ENCODE measurements around the gene CHPF. TPM values are rescaled to one million over a fixed set of nuclear protein-coding genes. Genes with fewer than 3 reads are reported as not detected.

The CHPF gene
- total and polyA plus RNA-seq, 2 donors (not counting 3 experiments of a cell fraction or from before 2014, with no cell fraction given): 0.24 to 0.32 TPM

- intact Hi-C loops (cut with micrococcal nuclease) (no loop called here), dilution Hi-C loops (cut with MboI; ENCODE audit: extremely low pct_ligation_motif_present, low sequenced_read_pairs) (no loop called here)
- H3K4me1 ChIP-seq (ENCODE audit: control insufficient read depth, extremely low read depth, insufficient read depth, low read length): peaks cover 1% of the 10 kb centered on the region
- no peak overlapping the region for H3K4me2 ChIP-seq (ENCODE audit: insufficient read depth, low read length)
- no peak overlapping the region for H3K4me3 ChIP-seq (replicated peaks in 1 of 3; ENCODE audit: insufficient read depth in 1 of 3, low read depth in 1 of 3, low read length in 3 of 3)
- CTCF ChIA-PET: interaction anchor here (1.7 to 4.9 kb wide), 5 partner anchors 8 to 152 kb away, joined by 5 to 47 read pairs (median 21); a partner anchor contains a TSS
- no peaks in the 10 kb centered on the region for H3K9me3 ChIP-seq (replicated peaks; ENCODE audit: control insufficient read depth, insufficient read depth, low read length)
- H3K36me3 ChIP-seq (ENCODE audit: control insufficient read depth in 2 of 2, extremely low read depth in 1 of 2, insufficient read depth in 2 of 2, low read length in 2 of 2): no peaks in the 10 kb centered on the region
- no peak overlapping the region for H2AFZ ChIP-seq (ENCODE audit: low read depth, low read length)
- peaks cover 11 to 16% of the 10 kb centered on the region in 2 experiments for H3K27me3 ChIP-seq (ENCODE audit: control insufficient read depth in 2 of 2, insufficient read depth in 2 of 2, low read length in 2 of 2)
- no peaks in the 10 kb centered on the region for H3K9me1 ChIP-seq (replicated peaks; ENCODE audit: control insufficient read depth, extremely low read depth, insufficient read depth, low read length)
- BruUV-seq (replicated peaks): no TSS peak
- POLR2A ChIA-PET: no interaction called here
- no peak for DNase-seq (ENCODE audit: low read depth, low spot score)
- no peak overlapping the region for H3K27ac ChIP-seq (ENCODE audit: insufficient read depth, low read depth, low read length)
- H3K79me2 ChIP-seq (ENCODE audit: control insufficient read depth, insufficient read depth, low read length): no peaks in the 10 kb centered on the region
- no peak for TF ChIP-seq GATA2 (IDR thresholded peaks at IDR 0.05; ENCODE audit: insufficient read depth, insufficient read length, low read depth, low read length)
- TF ChIP-seq FOS (IDR thresholded peaks at IDR 0.05; ENCODE audit: borderline replicate concordance, insufficient read depth, low read length): no peak
- no peaks in the 10 kb centered on the region for H4K20me1 ChIP-seq (replicated peaks; ENCODE audit: control insufficient read depth, extremely low read depth, insufficient read depth, low read length)
- FAIRE-seq: no peak
- H3K9ac ChIP-seq (replicated peaks; ENCODE audit: extremely low read depth, insufficient read depth, low read length): no peak overlapping the region
Observed at GRCh38 chr2:219537657-219538488, 5.7 kb downstream of the CHPF start.

- CTCF ChIA-PET: interaction anchor here (4.9 kb wide), 1 partner anchor 41 kb away, joined by 21 read pairs; a partner anchor contains a TSS
- intact Hi-C loops (cut with micrococcal nuclease): no loop called here
- no peak for TF ChIP-seq JUN (IDR thresholded peaks at IDR 0.05; ENCODE audit: borderline replicate concordance, insufficient read depth, insufficient read length, low read depth)
- no peak for TF ChIP-seq MAX (IDR thresholded peaks at IDR 0.05; ENCODE audit: insufficient read depth, insufficient read length)
- no peak for TF ChIP-seq CTCF (IDR thresholded peaks at IDR 0.05; ENCODE audit: extremely low read depth in 1 of 2, insufficient read depth in 1 of 2, low read depth in 1 of 2, low read length in 2 of 2)
- TF ChIP-seq FOS (IDR thresholded peaks at IDR 0.05; ENCODE audit: borderline replicate concordance, insufficient read depth, low read length): no peak
- no peak for TF ChIP-seq MYC (IDR thresholded peaks at IDR 0.05; ENCODE audit: low read depth, low read length)
- no peak for TF ChIP-seq POLR2A (IDR thresholded peaks at IDR 0.05; ENCODE audit: low read depth, low read length)
- TF ChIP-seq GATA2 (IDR thresholded peaks at IDR 0.05; ENCODE audit: insufficient read depth, insufficient read length, low read depth, low read length): no peak
- TF ChIP-seq POLR2AphosphoS5 (IDR thresholded peaks at IDR 0.05; ENCODE audit: insufficient read depth, low read depth, low read length): no peak
- no peak for TF ChIP-seq EZH2 (IDR thresholded peaks at IDR 0.05; ENCODE audit: borderline replicate concordance, low read depth, low read length, severe bottlenecking)
- Histone ChIP-seq H3K36me3 (ENCODE audit: control insufficient read depth in 2 of 2, extremely low read depth in 1 of 2, insufficient read depth in 2 of 2, low read length in 2 of 2) (no peaks in the 10 kb centered on the region), H3K4me3 (replicated peaks in 1 of 3; ENCODE audit: insufficient read depth in 1 of 3, low read depth in 1 of 3, low read length in 3 of 3) (no peak overlapping the region), H3K9me1 (replicated peaks; ENCODE audit: control insufficient read depth, extremely low read depth, insufficient read depth, low read length) (no peaks in the 10 kb centered on the region), H3K9me3 (replicated peaks; ENCODE audit: control insufficient read depth, insufficient read depth, low read length) (no peaks in the 10 kb centered on the region), H3K9ac (replicated peaks; ENCODE audit: extremely low read depth, insufficient read depth, low read length) (no peak overlapping the region), H3K27ac (ENCODE audit: insufficient read depth, low read depth, low read length) (no peak overlapping the region), H3K4me2 (ENCODE audit: insufficient read depth, low read length) (no peak overlapping the region), H2AFZ (ENCODE audit: low read depth, low read length) (no peak overlapping the region), H3K79me2 (ENCODE audit: control insufficient read depth, insufficient read depth, low read length) (no peaks in the 10 kb centered on the region), H4K20me1 (replicated peaks; ENCODE audit: control insufficient read depth, extremely low read depth, insufficient read depth, low read length) (no peaks in the 10 kb centered on the region), H3K27me3 (ENCODE audit: control insufficient read depth in 2 of 2, insufficient read depth in 2 of 2, low read length in 2 of 2) (peaks cover 3 to 10% of the 10 kb centered on the region in 2 experiments), H3K4me1 (ENCODE audit: control insufficient read depth, extremely low read depth, insufficient read depth, low read length) (no peaks in the 10 kb centered on the region)
- dilution Hi-C loops (cut with MboI; ENCODE audit: extremely low pct_ligation_motif_present, low sequenced_read_pairs): no loop called here
- BruUV-seq (replicated peaks): no TSS peak
- POLR2A ChIA-PET: no interaction called here
- DNase-seq (ENCODE audit: low read depth, low spot score) (no peak), FAIRE-seq (no peak)
Observed at GRCh38 chr2:219536967-219537366, 6.6 kb downstream of the CHPF start.
